HCT116 (cell line): ENCODE results near the gene RXFP4. TPM values are rescaled to one million over a fixed set of nuclear protein-coding genes. Genes with fewer than 3 reads are reported as not detected.

Experiments
- ATAC-seq: fragments of 200-7000 bp; cut with Tn5 transposase; 2 replicates; pipeline ENCODE4 v1.9.1; 2020; ENCODE audit warnings: mild to moderate bottlenecking, moderate library complexity
- BruUV-seq: library from RNA; stranded (reverse); fragments of 400-500 nt; replicated peaks from 2 replicates; lab custom pipeline; 2021; lab: Mats Ljungman, UMichigan
- CTCF ChIA-PET: fragments of 300-600 bp; sonication (Branson Sonifier 250); formaldehyde crosslinking; loops from one replicate; lab custom pipeline; 2021; ENCODE audit warnings: antibody characterized with exemption; lab: Charles Lee
- POLR2A ChIA-PET: fragments of 300-600, 350-600 bp; sonication (Branson Sonifier 250); formaldehyde crosslinking; loops from one replicate; lab custom pipeline; 2021; ENCODE audit warnings: antibody characterized with exemption; lab: Charles Lee
- RAD21 ChIA-PET, 2 experiments: fragments of 300-600 bp; sonication (Branson Sonifier 250); formaldehyde crosslinking; loops; one replicate each; lab custom pipeline; 2023; ENCODE audit warnings: low total read pairs in 2 of 2; ENCODE audit not compliant: uncharacterized antibody in 2 of 2, unreplicated experiment in 2 of 2, low non-redundant PET in 1 of 2; lab: Charles Lee
- DNase-seq: peaks from one replicate; pipeline ENCODE4 v3.0.0-alpha.2; 2010; ENCODE audit warnings: low read depth, low spot score
- H2AFZ ChIP-seq: fragments of 200-600 bp; shearing (Covaris generic), sonication (generic); 2 replicates; pipeline ENCODE4 v1.6.1; 2017; ENCODE audit warnings: low read depth, mixed run types, mixed read lengths, antibody characterized with exemption, low read length; ENCODE audit not compliant: poor library complexity, severe bottlenecking
- H3K27ac ChIP-seq: 2 replicates; pipeline ENCODE4 v1.5.1; 2012; ENCODE audit warnings: low read depth, low read length
- H3K27me3 ChIP-seq: fragments of 200-600 bp; sonication (generic); 2 replicates; pipeline ENCODE4 v1.6.1; 2016; ENCODE audit warnings: mixed run types, low read length, mixed read lengths; ENCODE audit not compliant: insufficient read depth
- H3K36me3 ChIP-seq, 2 experiments: fragments of 200-500 bp in 1 of 2; fragments of 200-600 bp in 1 of 2; sonication (Bioruptor generic) in 1 of 2; sonication (generic) in 1 of 2; 2 replicates each; pipeline versions ENCODE4 v1.5.1 to v1.6.1; 2014 to 2016; ENCODE audit warnings: low read length in 2 of 2, inconsistent platforms in 1 of 2, mixed read lengths in 1 of 2, mixed run types in 1 of 2; ENCODE audit not compliant: insufficient read depth in 2 of 2, control insufficient read depth in 1 of 2
- H3K4me1 ChIP-seq, 2 experiments: fragments of 200-600 bp in 1 of 2; sonication (generic) in 1 of 2; 2 replicates each; pipeline versions ENCODE4 v1.5.1 to v1.6.1; 2012 to 2017; ENCODE audit warnings: low read length in 2 of 2, inconsistent platforms in 1 of 2, mild to moderate bottlenecking in 1 of 2, mixed read lengths in 1 of 2, mixed run types in 1 of 2, moderate library complexity in 1 of 2; ENCODE audit not compliant: insufficient read depth in 2 of 2, control insufficient read depth in 1 of 2
- H3K4me2 ChIP-seq: fragments of 200-600 bp; sonication (generic); 2 replicates; pipeline ENCODE4 v1.6.1; 2017; ENCODE audit warnings: mixed run types, low read length, mixed read lengths
- H3K4me3 ChIP-seq, 2 experiments: fragments of 200-600 bp in 1 of 2; sonication (generic) in 1 of 2; replicated peaks in 1 of 2; 2 replicates each; pipeline ENCODE4 v1.5.1; 2011 to 2016; ENCODE audit warnings: low read length in 2 of 2, control low read depth in 1 of 2, low read depth in 1 of 2, mild to moderate bottlenecking in 1 of 2, mixed read lengths in 1 of 2, mixed run types in 1 of 2
- H3K79me2 ChIP-seq: fragments of 200-600 bp; sonication (generic); 2 replicates; pipeline ENCODE4 v1.6.1; 2017; ENCODE audit warnings: mild to moderate bottlenecking, mixed run types, low read length, moderate library complexity, mixed read lengths; ENCODE audit not compliant: insufficient read depth
- H3K9ac ChIP-seq: fragments of 200-600 bp; sonication (generic); 2 replicates; pipeline ENCODE4 v1.6.1; 2016; ENCODE audit warnings: low read length, mixed read lengths
- H3K9me2 ChIP-seq: fragments of 200-600 bp; sonication (generic), shearing (Covaris generic); 2 replicates; pipeline ENCODE4 v1.6.1; 2017; ENCODE audit warnings: mixed run types, mild to moderate bottlenecking, moderate library complexity; ENCODE audit not compliant: insufficient read depth
- H3K9me3 ChIP-seq, 2 experiments: fragments of 200-500 bp in 1 of 2; fragments of 200-600 bp in 1 of 2; sonication (Bioruptor generic) in 1 of 2; sonication (generic) in 1 of 2; 2 replicates each; pipeline ENCODE4 v1.6.1; 2014 to 2017; ENCODE audit warnings: low read length in 2 of 2, mixed read lengths in 2 of 2, inconsistent platforms in 1 of 2, low read depth in 1 of 2, mild to moderate bottlenecking in 1 of 2, mixed run types in 1 of 2, moderate library complexity in 1 of 2; ENCODE audit not compliant: control insufficient read depth in 1 of 2, insufficient read depth in 1 of 2
- H4K20me1 ChIP-seq: fragments of 200-600 bp; sonication (generic), shearing (Covaris generic); 2 replicates; pipeline ENCODE4 v1.6.1; 2017; ENCODE audit warnings: mixed run types, mild to moderate bottlenecking, moderate library complexity; ENCODE audit not compliant: insufficient read depth
- EZH2phosphoT487 ChIP-seq: fragments of 200-600 bp; IDR thresholded peaks from 2 replicates; pipeline ENCODE4 v1.6.1; 2018; ENCODE audit warnings: antibody characterized with exemption, borderline replicate concordance
- POLR2A ChIP-seq: IDR thresholded peaks from 2 replicates; pipeline ENCODE4 v1.7.0; 2011; ENCODE audit warnings: borderline replicate concordance; ENCODE audit not compliant: insufficient read depth, insufficient read length; ENCODE audit errors: extremely low read depth
- POLR2AphosphoS5 ChIP-seq: IDR thresholded peaks from 2 replicates; pipeline ENCODE4 v1.6.1; 2011; ENCODE audit warnings: mild to moderate bottlenecking, low read depth, low read length, moderate library complexity
- TCF7L2 ChIP-seq: IDR thresholded peaks from 2 replicates; pipeline ENCODE4 v1.7.0; 2011; ENCODE audit warnings: borderline replicate concordance, inconsistent platforms; ENCODE audit not compliant: insufficient read depth, insufficient read length; ENCODE audit errors: extremely low read depth
- YY1 ChIP-seq: IDR thresholded peaks from 2 replicates; pipeline ENCODE4 v1.6.1; 2011; ENCODE audit warnings: low read length, low read depth, moderate library complexity, mild to moderate bottlenecking; ENCODE audit not compliant: insufficient replicate concordance; ENCODE audit errors: extremely low read depth
- ZFX ChIP-seq: fragments of 450-650 bp; IDR thresholded peaks from 2 replicates; pipeline ENCODE4 v1.6.1; 2017
- ZNF274 ChIP-seq: fragments of 200-500 bp; sonication (Bioruptor generic); IDR thresholded peaks from 2 replicates; pipeline ENCODE4 v1.6.1; 2014; ENCODE audit warnings: mild to moderate bottlenecking, low read depth, low read length, inconsistent platforms
- intact Hi-C: fragments of 100-400 bp; cut with micrococcal nuclease; formaldehyde crosslinking; loops from 2 replicates; pipeline ENCODE4 v1.10.0; 2022
- total RNA-seq: library from RNA; stranded (reverse); gene quantifications from one replicate; pipeline ENCODE4 v1.2.1, GENCODE V29; 2021; ENCODE audit not compliant: unreplicated experiment

RXFP4 gene
- total RNA-seq, 1 experiment from 2014 or later: 0.20 TPM

DNA sequence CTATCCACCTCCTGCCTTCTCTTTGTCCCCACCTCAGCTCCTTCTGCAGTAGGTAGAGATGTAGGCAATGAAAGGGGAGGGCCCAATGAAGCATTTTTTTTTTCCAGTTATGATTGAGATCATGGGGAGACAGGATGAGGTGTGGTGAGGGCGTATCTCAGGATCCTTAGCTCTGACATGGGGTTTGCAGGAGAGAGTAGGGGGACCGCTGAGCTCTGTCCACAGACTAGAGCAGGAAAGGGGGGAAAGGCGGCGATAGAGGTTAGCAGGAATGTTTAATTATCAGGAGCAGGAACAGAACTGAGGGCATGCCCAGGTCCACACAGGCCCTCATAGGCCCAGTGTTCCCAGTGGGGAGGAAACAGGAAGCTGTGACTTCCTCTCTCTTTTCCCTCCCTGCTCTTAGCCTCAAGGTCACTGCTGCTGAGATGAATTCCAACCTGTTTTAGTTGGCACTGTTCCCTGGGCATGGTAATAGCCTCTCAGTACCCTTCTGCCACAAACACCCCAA lies 901 bp upstream of the RXFP4 start:
- ChIA-PET POLR2A (interaction anchor here (0.7 to 1.4 kb wide), 9 partner anchors 8 to 185 kb away, joined by 3 to 15 read pairs (median 4); partner anchors contain the start of genes ARHGEF2 and RAB25), RAD21 (interaction anchor here (0.5 to 1.5 kb wide), 5 partner anchors 43 to 811 kb away, joined by 3 to 6 read pairs (median 3); partner anchors contain the start of gene RAB25 (in 1 of the 2)), CTCF (interaction anchor here (1.1 to 1.6 kb wide), 5 partner anchors 42 to 285 kb away, joined by 3 to 7 read pairs (median 6); no protein-coding TSS in a partner anchor)
- peak overlapping the region; percentile 96 for H3K27ac ChIP-seq
- no peaks in the 10 kb centered on the region for H3K79me2 ChIP-seq
- no peaks in the 10 kb centered on the region for H3K36me3 ChIP-seq
- no peak for TF ChIP-seq YY1
- no peak for TF ChIP-seq ZNF274
- TF ChIP-seq EZH2phosphoT487: no peak
- TF ChIP-seq TCF7L2: peak; percentile 19
- peak; percentile 70 for TF ChIP-seq ZFX
- TF ChIP-seq POLR2AphosphoS5: peak; percentile 72
- peak; percentile 31 for TF ChIP-seq POLR2A
- peak overlapping the region; percentile 74 for H3K4me2 ChIP-seq
- peak; percentile 68 for ATAC-seq
- intact Hi-C loops: loop anchor here (1.0 to 5.0 kb wide), 2 partner anchors 112 to 126 kb away; partner anchors contain the start of genes LAMTOR2 and UBQLN4
- H3K9me3 ChIP-seq: no peaks in the 10 kb centered on the region
- no TSS peak for BruUV-seq
- no peaks in the 10 kb centered on the region for H4K20me1 ChIP-seq
- H3K4me1 ChIP-seq: peaks cover 49 to 67% of the 10 kb centered on the region in 2 experiments
- no peaks in the 10 kb centered on the region for H3K9me2 ChIP-seq
- H3K4me3 ChIP-seq: peak overlapping the region; percentile 24 to 40
- no peak for DNase-seq
- H3K27me3 ChIP-seq: no peaks in the 10 kb centered on the region
- peak overlapping the region; percentile 54 for H3K9ac ChIP-seq
- H2AFZ ChIP-seq: no peak overlapping the region
